HG02970 (cell line): ENCODE data around the gene HTT.

Experiments
- ATAC-seq: cut with Tn5 transposase; IDR thresholded peaks from one replicate; pipeline ENCODE4 v1.9.1; 2021; ENCODE audit warnings: mild to moderate bottlenecking, moderate library complexity, moderate number of reproducible peaks; ENCODE audit not compliant: unreplicated experiment, low FRiP score

HTT gene

DNA sequence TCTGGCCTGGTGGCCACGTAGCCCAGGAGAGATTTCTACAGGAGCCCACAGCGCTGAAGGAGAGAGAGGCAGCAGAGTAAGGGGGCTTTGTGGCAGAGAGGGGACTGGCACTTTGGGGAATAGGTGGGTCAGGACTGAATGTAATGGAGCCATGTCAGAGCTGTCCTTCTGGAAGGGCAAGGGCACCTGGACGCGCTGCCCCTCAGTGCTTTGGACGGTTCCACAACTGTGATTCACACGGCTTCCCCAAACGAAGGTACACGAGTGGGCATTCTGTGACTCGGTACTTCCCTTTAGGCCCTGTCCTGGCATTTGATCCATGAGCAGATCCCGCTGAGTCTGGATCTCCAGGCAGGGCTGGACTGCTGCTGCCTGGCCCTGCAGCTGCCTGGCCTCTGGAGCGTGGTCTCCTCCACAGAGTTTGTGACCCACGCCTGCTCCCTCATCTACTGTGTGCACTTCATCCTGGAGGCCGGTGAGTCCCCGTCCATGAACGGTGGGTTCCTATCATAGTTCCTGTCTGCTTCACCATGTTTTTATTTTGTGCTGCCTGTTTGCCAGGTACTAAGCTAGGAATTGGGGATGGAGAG lies 139.3 kb downstream of the HTT start:
- ATAC-seq, result no peak

DNA sequence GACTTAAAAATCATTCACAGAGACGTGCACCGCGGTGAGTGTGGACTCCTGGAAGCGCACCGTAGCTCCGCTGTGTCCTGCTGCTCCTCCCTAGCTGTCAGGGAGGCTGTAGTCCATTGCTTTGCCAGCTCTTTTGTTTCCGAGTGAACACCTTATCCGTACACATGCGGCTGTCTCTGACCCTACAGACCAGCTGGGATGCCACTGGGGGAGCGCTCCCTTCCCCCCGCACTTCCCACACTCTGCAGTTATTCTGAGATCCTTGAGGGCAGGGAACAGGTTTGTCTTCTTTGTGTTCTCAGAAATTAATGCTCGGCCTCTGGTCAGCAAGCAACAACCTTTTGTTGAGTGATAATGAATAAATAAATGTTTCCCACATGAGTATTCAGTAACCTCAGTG lies 140.8 kb downstream of the HTT start:
- ATAC-seq, result no peak

DNA sequence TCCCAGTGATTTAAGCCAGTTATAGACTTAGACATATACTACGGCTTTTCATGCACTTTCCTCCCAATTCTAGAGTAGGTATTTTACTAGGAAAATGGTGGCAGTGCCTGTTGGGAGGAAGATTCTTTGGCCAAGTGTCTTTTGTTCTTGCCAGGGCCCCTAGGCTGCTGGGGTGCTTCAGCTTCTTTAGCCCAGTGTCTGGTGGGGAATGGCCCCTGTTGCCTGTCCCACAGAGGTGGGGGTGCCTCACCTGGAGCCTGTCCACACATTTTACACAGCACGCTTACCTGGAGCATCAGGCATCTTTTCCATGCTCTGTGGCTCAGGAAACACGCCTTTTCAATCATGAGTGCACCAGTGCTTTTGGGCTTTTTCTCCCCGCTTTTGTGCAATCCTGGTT lies 141.3 kb downstream of the HTT start:
- ATAC-seq, result no peak

DNA sequence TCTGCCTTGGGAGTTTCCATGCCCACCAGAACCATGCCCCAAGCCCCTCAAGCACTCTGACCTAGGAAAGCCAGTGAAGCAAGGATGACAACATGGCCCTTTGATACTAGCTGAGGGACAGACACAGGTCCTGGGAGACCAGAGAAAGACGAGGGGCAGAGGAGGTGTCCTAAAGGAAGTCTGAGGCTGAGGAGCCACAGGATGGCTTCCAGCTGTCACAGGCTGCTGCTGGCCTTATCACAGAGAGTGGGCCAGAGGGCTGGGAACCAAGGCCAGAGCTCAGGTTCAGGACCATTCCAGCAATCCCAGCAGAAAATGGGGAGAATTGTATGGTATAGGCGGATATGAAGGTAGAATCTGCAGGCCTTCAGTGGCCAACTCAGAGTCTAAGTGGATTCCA lies 142.8 kb downstream of the HTT start:
- ATAC-seq, result no peak

DNA sequence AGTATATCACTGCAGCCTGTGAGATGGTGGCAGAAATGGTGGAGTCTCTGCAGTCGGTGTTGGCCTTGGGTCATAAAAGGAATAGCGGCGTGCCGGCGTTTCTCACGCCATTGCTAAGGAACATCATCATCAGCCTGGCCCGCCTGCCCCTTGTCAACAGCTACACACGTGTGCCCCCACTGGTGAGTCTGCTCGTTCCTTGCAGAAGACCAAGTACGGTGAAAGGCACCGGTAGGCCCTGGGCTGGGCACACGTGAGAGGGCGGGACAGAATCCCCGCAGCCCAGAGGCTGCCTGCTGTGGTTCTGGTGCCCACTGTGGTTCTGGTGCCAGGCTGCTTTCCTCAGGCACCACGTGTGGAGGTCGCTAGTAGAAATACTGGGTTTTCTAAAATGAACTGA lies 143.3 kb downstream of the HTT start:
- no peak for ATAC-seq

DNA sequence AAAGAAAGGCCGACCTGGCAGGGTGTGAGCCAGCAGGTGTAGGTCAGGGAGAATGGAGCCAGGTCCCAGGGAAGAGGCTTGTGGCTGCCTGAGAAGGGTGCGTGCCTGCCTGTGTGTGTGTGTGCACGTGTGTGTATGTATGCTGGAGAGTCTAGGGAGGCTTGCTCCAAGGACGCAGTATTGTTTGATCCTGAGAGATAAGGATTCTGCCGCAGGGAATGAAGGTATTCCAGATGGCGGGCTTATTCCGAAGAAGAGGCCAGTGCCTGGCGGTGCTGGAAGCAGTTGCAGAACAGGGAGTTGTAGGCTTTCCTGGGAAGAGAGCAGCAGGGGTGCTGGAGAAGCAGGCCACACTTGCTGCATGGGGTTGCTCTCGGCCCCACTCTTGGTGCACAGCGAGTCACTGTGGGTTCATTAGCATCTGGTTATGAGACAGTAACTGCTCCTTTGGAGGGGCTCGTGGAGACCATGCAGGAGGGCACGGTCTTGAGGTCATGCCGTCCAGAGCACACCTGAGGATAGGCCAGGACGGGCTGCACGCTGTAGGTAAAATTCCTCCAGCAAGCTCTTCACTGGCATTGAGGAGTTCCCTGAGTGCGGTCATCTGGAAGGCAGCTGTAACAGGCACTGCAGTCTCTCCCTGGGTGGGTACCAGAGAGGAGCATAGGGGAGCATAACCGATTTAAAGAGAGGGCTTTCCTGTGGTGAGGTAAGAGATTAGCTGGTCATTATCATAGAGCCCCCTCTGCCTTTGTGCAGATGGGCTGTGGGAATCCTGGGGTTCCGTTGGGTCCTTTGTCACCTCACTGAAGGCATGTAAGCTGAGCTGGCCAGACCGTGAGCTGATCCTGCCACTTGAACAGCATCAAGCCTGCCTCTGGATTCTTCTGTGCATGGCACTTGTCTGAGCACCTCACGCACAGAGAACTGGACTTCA lies 144.6 kb downstream of the HTT start:
- ATAC-seq, result no peak

DNA sequence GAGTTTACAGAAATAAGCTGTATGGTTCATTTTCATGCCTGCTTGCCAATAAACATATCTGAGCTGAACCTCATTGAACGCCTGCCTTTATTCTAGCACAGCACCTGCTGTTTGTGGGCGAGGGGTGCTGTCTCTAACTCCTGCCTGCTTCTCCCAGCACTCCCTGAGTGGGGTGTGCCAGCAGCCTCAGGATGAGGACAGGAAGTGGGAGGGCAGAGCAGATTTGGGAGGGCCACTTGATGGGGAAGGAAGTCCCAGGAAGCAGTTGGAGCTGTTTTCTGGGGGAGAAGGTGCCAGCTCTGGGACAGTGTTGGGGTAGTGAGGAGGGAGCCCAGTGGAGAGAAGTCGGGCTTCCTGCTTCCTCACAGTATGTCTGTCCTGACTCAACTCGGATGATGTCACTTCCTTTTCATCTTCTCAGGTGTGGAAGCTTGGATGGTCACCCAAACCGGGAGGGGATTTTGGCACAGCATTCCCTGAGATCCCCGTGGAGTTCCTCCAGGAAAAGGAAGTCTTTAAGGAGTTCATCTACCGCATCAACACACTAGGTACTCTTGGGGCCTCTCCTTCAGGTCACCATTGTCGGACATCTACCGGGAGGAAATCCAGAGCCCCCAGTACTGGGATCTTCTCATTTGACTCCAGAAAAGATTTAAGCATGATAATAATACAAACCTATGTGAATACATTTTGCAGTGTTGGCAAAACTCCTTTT lies 145.4 kb downstream of the HTT start:
- ATAC-seq, result no peak

DNA sequence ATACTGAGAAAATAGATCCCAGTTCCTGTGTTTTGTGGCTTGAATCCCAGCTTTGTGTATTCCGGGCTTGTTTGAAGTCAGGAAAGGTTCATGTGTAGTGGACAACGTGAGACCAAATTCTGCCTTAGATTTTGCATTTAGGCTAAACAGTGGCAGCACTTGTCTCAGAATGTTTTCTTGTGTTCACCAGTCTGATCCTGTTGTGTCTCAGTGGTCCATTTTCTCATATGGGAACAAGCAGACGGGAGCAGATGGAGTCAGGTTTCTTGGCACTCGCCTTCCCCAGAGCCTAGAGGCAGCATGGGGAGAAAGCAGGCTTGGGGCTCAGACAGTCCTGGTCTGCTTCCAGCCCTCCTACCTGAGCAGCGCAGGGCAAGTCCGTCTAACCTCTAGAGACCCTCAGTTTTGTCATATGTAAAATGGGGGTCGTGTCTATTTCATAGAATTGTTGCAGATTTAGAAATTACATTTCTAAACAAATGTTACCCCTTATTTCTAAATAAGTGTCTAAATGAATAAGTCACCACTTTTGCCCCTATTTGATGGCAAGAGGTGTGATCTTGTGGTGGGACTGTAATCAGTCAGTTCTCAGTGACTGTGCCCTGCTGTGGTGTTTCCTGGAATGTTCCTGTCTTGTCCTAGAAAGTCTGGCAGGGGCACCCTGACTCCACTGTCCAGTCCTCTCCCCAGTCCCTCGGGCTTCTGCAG lies 146.1 kb downstream of the HTT start:
- ATAC-seq, result no peak

DNA sequence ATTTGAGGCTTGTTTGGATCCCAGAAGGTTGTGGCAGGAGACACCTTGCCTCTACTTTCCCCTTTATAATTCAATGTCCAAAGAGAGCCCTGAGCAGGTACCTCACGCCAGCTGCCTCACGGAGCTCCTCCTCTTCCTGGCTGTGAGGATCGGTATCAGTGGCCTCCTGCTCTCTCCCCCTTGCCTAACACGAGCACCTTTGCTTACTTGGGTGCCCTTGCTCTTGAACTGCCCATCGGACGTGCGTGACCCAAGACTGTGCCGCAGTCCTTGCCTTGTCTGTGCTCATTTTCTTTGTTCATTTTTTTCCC lies 146.7 kb downstream of the HTT start:
- ATAC-seq, result no peak

DNA sequence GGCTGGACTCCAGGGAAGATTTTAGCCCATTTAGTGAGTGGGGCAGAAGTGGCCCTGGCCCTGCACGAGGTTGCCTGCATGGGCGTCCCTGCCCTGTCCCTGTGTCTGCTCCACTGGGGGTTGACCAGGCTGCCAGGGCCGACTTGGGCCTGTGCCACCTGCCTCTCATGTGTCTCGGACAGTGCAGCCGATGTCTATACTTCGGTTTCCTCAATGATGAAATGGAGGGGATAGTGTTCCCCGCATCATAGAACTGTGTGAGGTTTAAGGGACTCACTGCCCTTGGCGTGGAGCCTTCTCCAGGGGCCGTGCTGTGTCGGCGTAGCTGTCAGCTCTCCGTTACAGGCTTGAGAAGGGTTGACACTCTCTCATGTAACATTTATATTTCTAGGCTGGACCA lies 147.5 kb downstream of the HTT start:
- no peak for ATAC-seq

DNA sequence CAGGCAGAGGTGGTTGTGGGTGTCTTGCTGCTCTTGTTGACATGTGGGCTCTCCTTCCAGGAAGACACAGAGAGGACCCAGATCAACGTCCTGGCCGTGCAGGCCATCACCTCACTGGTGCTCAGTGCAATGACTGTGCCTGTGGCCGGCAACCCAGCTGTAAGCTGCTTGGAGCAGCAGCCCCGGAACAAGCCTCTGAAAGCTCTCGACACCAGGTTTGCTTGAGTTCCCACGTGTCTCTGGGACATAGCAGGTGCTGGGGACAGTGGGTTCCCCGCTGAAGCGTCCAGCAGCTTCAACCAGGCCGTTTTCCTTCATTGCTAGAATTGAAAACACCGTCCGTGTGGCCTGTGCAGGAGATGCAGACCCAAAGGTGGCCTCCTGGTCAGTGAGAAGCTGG lies 148.9 kb downstream of the HTT start:
- ATAC-seq, result no peak

DNA sequence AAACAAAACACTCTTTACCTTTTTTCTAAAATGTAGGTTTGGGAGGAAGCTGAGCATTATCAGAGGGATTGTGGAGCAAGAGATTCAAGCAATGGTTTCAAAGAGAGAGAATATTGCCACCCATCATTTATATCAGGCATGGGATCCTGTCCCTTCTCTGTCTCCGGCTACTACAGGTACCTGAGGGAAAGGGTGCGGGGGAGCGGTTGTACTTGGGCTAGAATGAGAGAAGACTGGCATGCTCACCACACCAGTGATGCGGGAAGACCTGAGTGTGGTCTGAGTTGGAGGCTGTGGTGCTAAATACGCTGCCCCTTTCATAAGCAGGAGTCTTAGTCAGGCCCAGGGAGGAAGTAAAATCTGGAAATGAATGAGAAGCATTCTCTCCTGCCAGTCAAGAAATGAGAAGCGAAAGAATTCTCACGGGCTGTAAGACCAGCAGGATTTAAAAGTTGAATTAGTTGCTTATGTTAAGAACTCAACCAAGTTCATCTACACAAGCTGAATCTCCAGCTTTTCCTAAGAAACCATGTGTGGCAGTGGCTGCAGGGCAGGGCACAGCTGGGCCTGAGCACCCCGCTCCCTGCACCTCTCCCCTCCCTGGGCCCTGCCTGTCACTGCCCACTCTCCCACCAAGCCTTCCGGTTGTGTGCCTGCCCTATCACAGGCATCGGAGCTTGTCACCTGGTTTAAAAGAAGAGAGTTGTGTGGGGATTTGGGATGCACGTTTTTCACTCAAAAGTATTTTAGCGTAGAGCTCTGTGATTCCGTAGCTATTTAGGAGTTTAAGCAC lies 149.7 kb downstream of the HTT start:
- ATAC-seq, result no peak

DNA sequence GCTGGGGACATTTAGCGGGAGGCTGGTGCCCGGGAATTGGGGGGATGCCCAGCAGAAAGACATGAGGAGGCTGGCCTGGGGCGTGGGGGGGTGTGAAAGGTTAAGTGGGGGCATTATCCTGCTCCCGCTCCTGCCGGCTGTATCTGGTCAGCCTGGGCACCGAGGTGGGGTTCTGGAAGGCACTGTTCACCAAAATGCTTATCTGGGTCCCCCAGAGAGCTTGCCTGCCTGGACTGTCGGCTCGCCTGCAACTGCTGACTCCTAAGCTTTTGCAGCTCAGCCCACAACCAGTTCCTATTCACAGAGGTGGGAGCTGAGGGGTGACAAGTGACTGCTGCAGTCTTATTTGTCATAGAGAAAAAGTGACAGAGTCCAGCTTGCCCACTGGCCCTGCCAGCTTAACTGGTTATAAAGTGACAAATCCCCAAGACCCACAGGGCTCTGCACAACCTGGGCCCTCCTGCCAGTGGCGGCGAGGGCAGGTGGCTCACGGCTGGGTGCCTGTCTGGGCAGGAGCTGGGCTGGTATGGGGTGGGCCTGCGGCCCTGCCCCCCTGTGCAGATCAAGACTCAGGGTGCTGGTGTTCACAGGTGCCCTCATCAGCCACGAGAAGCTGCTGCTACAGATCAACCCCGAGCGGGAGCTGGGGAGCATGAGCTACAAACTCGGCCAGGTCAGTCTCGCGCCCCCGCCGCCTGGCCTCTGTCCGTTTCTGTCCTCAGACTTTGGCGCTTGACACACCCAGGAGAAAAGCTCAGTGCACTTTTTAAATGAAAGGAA lies 150.8 kb downstream of the HTT start:
- no peak for ATAC-seq

DNA sequence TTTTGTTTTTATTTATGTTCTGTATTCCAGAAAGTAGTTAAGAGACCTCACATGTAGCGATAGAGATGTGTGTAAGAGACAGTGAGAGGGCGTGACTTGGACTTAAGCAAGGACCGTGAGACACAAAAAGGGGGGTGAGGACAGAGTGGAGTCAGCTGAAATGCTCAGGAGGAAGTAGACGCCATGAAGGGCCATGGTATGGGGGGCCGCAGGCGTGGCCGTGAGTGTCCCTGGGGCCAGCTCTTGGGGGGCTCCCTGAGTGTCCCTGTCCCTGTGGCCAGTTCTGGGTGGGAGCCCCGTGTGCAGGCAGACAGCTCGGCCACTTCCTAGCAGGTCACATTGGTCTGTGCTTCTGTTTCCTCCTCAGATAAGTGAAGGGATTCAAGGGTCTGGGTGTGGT lies 151.5 kb downstream of the HTT start:
- no peak for ATAC-seq

DNA sequence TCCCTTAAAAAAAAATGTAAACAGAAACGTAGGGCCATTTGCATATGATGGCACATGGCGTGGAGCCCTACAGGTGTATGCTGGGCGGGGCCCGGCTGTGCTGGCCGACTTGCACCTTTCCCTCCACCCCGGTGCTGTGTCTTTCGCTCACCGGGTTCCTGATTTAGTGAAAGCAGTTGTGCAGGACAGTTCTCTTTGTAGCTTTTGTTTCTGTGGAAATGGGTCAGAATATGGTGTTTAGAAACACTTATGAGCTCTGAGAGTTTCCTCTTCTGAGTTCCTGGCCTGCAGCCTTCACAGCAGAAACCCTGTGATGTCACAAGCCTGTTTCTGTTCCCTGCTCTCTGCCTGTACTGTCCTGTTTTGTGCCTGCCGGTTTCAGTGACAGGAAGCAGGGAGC lies 152.0 kb downstream of the HTT start:
- ATAC-seq, result no peak

DNA sequence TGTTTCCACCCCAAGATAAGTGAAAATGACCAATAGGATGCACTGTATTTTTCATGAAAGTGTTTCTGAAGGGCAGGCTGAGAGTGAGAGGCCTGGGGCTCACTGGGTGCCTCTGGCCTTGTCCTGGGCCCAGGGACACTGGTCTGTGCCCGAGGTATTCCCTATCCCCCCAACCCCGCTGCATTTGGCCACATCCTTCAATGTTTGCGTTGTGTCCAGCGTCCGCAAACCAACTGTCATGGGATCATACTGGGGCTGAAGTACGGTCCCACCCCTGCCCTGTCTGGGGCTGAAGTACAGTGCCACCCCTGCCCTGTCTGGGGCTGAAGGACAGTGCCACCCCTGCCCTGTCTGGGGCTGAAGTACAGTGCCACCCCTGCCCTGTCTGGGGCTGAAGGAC lies 152.5 kb downstream of the HTT start:
- ATAC-seq, result no peak

DNA sequence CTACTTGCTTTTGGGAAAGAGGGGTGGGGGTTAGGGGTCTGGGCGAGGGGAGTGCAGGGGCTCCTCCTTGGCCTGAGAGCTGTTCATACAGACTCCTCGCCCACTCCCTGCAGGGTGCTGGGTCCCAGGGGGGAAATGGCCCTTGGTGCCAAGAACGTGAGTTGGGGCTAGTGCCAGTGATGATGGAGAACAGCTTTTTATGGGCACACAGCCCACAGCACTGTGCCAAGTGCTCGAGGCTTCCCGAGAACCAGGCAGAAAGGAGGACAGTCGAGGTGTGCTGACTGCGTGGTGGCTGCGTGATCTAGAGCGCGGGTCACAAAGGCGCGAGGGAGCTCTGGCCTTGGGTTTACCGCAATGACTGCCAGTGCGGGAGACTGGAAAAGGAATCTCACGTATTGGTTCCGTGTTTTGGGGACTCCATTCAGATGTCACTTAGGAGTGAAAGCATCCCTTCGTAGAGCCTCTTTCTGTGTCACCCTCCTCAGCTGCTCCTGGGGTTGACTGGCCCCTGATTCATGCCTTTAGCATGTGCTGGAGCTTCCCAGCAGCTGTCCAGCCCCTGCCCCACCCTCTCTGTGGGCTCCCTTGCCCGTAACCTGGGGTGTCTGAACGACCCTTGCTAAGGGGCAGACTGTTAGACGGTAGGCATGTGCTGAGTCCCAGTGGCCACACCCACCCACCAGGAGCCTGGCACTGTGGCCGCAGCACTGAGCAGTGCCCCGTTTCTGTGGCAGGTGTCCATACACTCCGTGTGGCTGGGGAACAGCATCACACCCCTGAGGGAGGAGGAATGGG lies 153.6 kb downstream of the HTT start:
- no peak for ATAC-seq

DNA sequence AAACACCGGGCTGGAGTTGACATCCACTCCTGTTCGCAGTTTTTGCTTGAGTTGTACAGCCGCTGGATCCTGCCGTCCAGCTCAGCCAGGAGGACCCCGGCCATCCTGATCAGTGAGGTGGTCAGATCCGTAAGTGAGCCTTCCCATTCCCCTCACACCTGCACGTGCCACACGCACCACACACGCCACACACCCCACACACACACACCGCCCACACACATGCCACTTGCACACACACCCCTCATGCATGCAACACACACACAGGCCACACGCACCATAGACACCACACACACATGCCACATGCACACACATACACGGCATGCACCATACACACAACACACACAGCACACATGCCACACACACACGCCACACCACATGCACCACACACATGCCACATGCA lies 154.4 kb downstream of the HTT start:
- no peak for ATAC-seq

DNA sequence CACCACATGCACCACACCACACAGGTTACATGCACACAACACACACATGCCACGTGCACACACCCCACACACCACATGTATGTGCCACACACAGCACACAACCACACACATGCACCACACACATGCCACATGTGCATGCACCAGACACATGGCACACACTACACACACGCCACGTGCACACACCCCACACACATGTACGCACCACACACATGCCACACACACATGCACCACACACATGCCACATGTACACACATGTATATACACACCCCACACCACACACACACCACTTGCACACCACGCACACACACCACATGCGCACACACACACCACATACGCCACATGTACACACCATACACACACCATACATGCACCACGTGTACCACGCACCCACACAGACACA lies 154.8 kb downstream of the HTT start:
- no peak for ATAC-seq
